Kidney (tissue), 14 donors: Measurements from ENCODE around the gene TBX21. TPM values are rescaled to one million over a fixed set of nuclear protein-coding genes. Genes with fewer than 3 reads are reported as not detected.
A peak's percentile ranks its signal among the peaks of the same experiment; 100 is the strongest.

Source experiments
- DNase-seq, 5 donors: peaks; one replicate each; pipeline ENCODE4 v3.0.0-alpha.2; 2013 to 2020
- FAIRE-seq: peaks from 2 replicates; lab custom pipeline; 2012; peaks lifted over from hg19 to GRCh38; lab: Jason Lieb, UNC
- H3K27ac ChIP-seq, 2 donors: one replicate each; pipeline ENCODE4 v1.7.0; 2013; ENCODE audit warnings: low read depth in 2 of 2, low read length in 2 of 2, inconsistent platforms in 1 of 2
- H3K27me3 ChIP-seq: one replicate; pipeline ENCODE4 v1.7.1; 2013; ENCODE audit warnings: low read length, inconsistent platforms; ENCODE audit not compliant: control insufficient read depth, insufficient read depth
- H3K36me3 ChIP-seq, 3 donors: one replicate each; pipeline versions ENCODE4 v1.7.0 to v1.7.1; 2013; ENCODE audit warnings: low read length in 3 of 3, control low read depth in 1 of 3, inconsistent platforms in 1 of 3; ENCODE audit not compliant: insufficient read depth in 3 of 3, control insufficient read depth in 2 of 3
- H3K4me1 ChIP-seq, 3 donors: one replicate each; pipeline versions ENCODE4 v1.7.0 to v1.7.1; 2013; ENCODE audit warnings: low read length in 3 of 3, inconsistent platforms in 1 of 3, low read depth in 1 of 3; ENCODE audit not compliant: control insufficient read depth in 2 of 3, insufficient read depth in 2 of 3
- H3K4me3 ChIP-seq, 3 donors: one replicate each; pipeline versions ENCODE4 v1.7.0 to v1.8.1; 2013; ENCODE audit warnings: low read length in 3 of 3, control low read depth in 1 of 3, inconsistent platforms in 1 of 3
- H3K9ac ChIP-seq, 3 donors: one replicate each; pipeline versions ENCODE4 v1.7.0 to v1.7.1; 2013; ENCODE audit warnings: low read length in 3 of 3, control low read depth in 1 of 3, inconsistent platforms in 1 of 3
- H3K9me3 ChIP-seq, 3 donors: one replicate each; pipeline versions ENCODE4 v1.7.0 to v1.7.1; 2013; ENCODE audit warnings: low read length in 3 of 3, control low read depth in 1 of 3, inconsistent platforms in 1 of 3; ENCODE audit not compliant: control insufficient read depth in 2 of 3, insufficient read depth in 1 of 3
- intact Hi-C: fragments of 100-400 bp; cut with DNase I; formaldehyde crosslinking; loops from one replicate; pipeline ENCODE4 v1.11.1; 2022
- polyA plus RNA-seq: library from polyadenylated mRNA; stranded (reverse); fragments of 350-450 nt; fragmentation: Illumina TruSeq; extraction: RNeasy Lipid Tissue Mini Kit (QIAGEN cat#74804); gene quantifications from one replicate; pipeline ENCODE4 v1.2.3, GENCODE V29; 2014; ENCODE audit warnings: low read depth, low replicate concordance; ENCODE audit not compliant: insufficient read depth
- total RNA-seq: library from RNA; stranded (reverse); fragmentation: NEBNext Ultra II Directional; extraction: Animal tissue kit (Norgen Biotek cat#: 25700); gene quantifications from one replicate; pipeline ENCODE4 v1.2.1, GENCODE V29; 2021
- TF ChIP-seq, protein P1 (sequence below): IDR thresholded peaks from 3 replicates; pipeline ENCODE4 v1.5.1; 2012; ENCODE audit warnings: mild to moderate bottlenecking, moderate library complexity, borderline replicate concordance; ENCODE audit not compliant: insufficient read depth; ENCODE audit errors: extremely low read depth
- donor health status: control.
- donor health status: control.
- donor health status: control.
- donor health status: control.
- donor health status: control.
- donor health status: DM: yes; HTN: yes; CAD: no.
- donor health status: Normal renal cell carcinoma (clear cell type).

Gene TBX21
- total and polyA plus RNA-seq, 2 donors from 2014 or later, result 0.24 to 1.9 TPM

- Histone ChIP-seq H3K36me3 (no peaks in the 10 kb centered on the region), H3K9ac (no peak overlapping the region), H3K4me3 (no peak overlapping the region), H3K9me3 (no peaks in the 10 kb centered on the region), H3K4me1 (peaks cover 0 to 9% (median 5%) of the 10 kb centered on the region in 3 donors), H3K27me3 (peaks cover 8% of the 10 kb centered on the region), H3K27ac (no peak overlapping the region)
- intact Hi-C loops, result no loop called here
- no peak for FAIRE-seq
- DNase-seq, result no peak
- TF ChIP-seq, protein P1, sequence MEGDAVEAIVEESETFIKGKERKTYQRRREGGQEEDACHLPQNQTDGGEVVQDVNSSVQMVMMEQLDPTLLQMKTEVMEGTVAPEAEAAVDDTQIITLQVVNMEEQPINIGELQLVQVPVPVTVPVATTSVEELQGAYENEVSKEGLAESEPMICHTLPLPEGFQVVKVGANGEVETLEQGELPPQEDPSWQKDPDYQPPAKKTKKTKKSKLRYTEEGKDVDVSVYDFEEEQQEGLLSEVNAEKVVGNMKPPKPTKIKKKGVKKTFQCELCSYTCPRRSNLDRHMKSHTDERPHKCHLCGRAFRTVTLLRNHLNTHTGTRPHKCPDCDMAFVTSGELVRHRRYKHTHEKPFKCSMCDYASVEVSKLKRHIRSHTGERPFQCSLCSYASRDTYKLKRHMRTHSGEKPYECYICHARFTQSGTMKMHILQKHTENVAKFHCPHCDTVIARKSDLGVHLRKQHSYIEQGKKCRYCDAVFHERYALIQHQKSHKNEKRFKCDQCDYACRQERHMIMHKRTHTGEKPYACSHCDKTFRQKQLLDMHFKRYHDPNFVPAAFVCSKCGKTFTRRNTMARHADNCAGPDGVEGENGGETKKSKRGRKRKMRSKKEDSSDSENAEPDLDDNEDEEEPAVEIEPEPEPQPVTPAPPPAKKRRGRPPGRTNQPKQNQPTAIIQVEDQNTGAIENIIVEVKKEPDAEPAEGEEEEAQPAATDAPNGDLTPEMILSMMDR, result no peak
These were observed 11.3 kb upstream of the TBX21 start for GRCh38 chr17:47721725-47722124.

DNA sequence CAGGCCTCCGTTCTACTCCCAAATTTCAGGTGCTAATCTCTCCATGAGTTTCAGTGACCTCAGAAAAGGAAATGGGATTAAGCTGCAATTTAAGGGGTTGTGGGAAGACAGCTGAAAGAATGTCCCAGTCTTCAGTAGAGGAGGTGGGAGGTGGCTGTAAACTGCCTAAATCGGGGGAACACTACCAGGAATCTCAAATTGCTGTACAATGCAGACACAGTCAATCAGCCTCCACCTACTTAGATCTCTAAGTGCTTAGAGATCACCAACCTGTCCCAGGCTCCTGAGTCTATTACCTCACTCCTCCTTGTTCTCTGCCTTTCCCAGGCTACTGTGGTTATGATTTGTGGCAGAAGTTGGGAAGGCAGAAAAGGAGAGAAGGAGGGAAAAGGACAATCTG is 8.3 kb upstream of the TBX21 start:
- no peak overlapping the region for H3K27ac ChIP-seq
- no peaks in the 10 kb centered on the region for H3K36me3 ChIP-seq
- intact Hi-C loops, result no loop called here
- no peaks in the 10 kb centered on the region for H3K4me1 ChIP-seq
- no peak for FAIRE-seq
- H3K27me3 ChIP-seq, result peaks cover 8% of the 10 kb centered on the region
- no peak overlapping the region for H3K9ac ChIP-seq
- TF ChIP-seq, protein P1, result no peak
- H3K9me3 ChIP-seq, result no peaks in the 10 kb centered on the region
- H3K4me3 ChIP-seq, result no peak overlapping the region
- DNase-seq, result no peak

DNA sequence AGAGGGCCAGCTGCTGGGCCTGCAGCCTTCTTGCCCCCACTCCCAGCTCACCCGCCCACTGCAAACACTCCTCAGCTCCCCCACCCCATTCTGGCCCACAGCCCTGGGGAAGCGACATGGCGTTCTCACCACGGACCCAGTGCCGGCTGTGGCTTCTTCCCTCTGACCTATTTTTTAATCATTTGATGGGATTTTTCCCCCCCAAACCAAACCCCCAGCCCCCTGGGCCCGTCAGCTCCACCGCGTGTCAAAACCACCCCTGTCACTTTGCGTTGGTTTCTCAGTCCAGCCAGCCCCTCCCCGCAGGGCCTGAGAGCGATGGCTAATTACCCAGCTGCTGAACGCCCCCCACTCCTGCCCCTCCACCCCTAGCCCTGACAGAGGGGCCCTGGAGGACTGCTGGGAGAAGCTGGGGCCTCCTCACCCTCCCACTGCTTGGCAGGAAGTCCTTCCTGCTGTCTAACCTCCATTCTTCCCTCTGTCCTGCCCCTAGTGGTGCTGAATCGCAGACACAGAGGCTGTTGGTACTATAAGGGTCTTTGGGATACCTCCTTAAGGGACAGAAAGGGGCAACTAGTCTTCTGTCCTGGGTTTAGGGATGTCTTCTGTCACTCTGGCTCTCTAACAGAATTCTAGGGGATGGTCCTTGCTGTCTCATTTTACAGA is 7.5 kb upstream of the TBX21 start:
- no peak overlapping the region for H3K4me3 ChIP-seq
- FAIRE-seq (no peak), DNase-seq (peak in 1 of 5 donors; percentile 58)
- intact Hi-C loops, result no loop called here
- H3K27me3 ChIP-seq, result peaks cover 8% of the 10 kb centered on the region
- TF ChIP-seq, protein P1, result no peak
- H3K27ac ChIP-seq, result no peak overlapping the region
- no peaks in the 10 kb centered on the region for H3K9me3 ChIP-seq
- H3K4me1 ChIP-seq, result no peaks in the 10 kb centered on the region
- no peaks in the 10 kb centered on the region for H3K36me3 ChIP-seq
- H3K9ac ChIP-seq, result no peak overlapping the region
